Neuronal stem cell (in vitro differentiated cells): ENCODE measurements around the gene NFS1.

Experiments used
- DNase-seq: peaks from one replicate; pipeline ENCODE4 v3.0.0-alpha.2; 2013; ENCODE audit warnings: low spot score
- H2AFZ ChIP-seq: one replicate; pipeline ENCODE4 v1.6.1; 2013; ENCODE audit warnings: mild to moderate bottlenecking, low read length, inconsistent platforms
- H2AK5ac ChIP-seq: 2 replicates; pipeline ENCODE4 v1.6.1; 2013; ENCODE audit warnings: low read depth, mild to moderate bottlenecking, inconsistent platforms, low read length, moderate library complexity, mixed read lengths
- H2BK120ac ChIP-seq: 2 replicates; pipeline ENCODE4 v1.6.1; 2013; ENCODE audit warnings: low read depth, mild to moderate bottlenecking, inconsistent platforms, low read length, moderate library complexity, mixed read lengths
- H2BK12ac ChIP-seq: one replicate; pipeline ENCODE4 v1.6.1; 2013; ENCODE audit warnings: low read length, inconsistent platforms
- H2BK15ac ChIP-seq: 2 replicates; pipeline ENCODE4 v1.6.1; 2013; ENCODE audit warnings: mild to moderate bottlenecking, low read length, inconsistent platforms, mixed read lengths
- H2BK5ac ChIP-seq: one replicate; pipeline ENCODE4 v1.6.1; 2013; ENCODE audit warnings: inconsistent platforms, mild to moderate bottlenecking, low read length, moderate library complexity
- H3K14ac ChIP-seq: one replicate; pipeline ENCODE4 v1.6.1; 2013; ENCODE audit warnings: low read length, inconsistent platforms
- H3K18ac ChIP-seq: 2 replicates; pipeline ENCODE4 v1.6.1; 2013; ENCODE audit warnings: low read length, inconsistent platforms
- H3K23ac ChIP-seq: 2 replicates; pipeline ENCODE4 v1.6.1; 2013; ENCODE audit warnings: low read depth, mild to moderate bottlenecking, mixed read lengths, low read length, inconsistent platforms; ENCODE audit not compliant: poor library complexity
- H3K27ac ChIP-seq: replicated peaks from 3 replicates; pipeline ENCODE4 v1.5.1; 2013; ENCODE audit warnings: low read length, inconsistent platforms
- H3K27me3 ChIP-seq, 3 experiments: 2 replicates each; pipeline ENCODE4 v1.6.1; 2013; ENCODE audit warnings: low read length in 3 of 3, mild to moderate bottlenecking in 2 of 3, inconsistent platforms in 1 of 3, low read depth in 1 of 3, mixed read lengths in 1 of 3, moderate library complexity in 1 of 3; ENCODE audit not compliant: control insufficient read depth in 3 of 3, insufficient read depth in 3 of 3
- H3K36me3 ChIP-seq, 2 donors: replicated peaks in 1 of 2; 2 replicates each; pipeline ENCODE4 v1.6.1; 2013; ENCODE audit warnings: low read length in 2 of 2; ENCODE audit not compliant: control insufficient read depth in 2 of 2, insufficient read depth in 2 of 2
- H3K4ac ChIP-seq: 2 replicates; pipeline ENCODE4 v1.6.1; 2013; ENCODE audit warnings: inconsistent platforms, mild to moderate bottlenecking, low read length, moderate library complexity
- H3K4me1 ChIP-seq, 2 donors: 1 replicate in 1 of 2; 2 replicates in 1 of 2; pipeline ENCODE4 v1.6.1; 2013; ENCODE audit warnings: low read length in 2 of 2, low read depth in 1 of 2; ENCODE audit not compliant: control insufficient read depth in 2 of 2, insufficient read depth in 1 of 2
- H3K4me2 ChIP-seq: one replicate; pipeline ENCODE4 v1.6.1; 2013; ENCODE audit warnings: mild to moderate bottlenecking, low read length, inconsistent platforms; ENCODE audit not compliant: insufficient read depth, poor library complexity, severe bottlenecking
- H3K4me3 ChIP-seq, 2 donors: 2 replicates each; pipeline ENCODE4 v1.5.1; 2013; ENCODE audit warnings: low read length in 2 of 2, mild to moderate bottlenecking in 2 of 2, inconsistent platforms in 1 of 2, moderate library complexity in 1 of 2
- H3K79me1 ChIP-seq: one replicate; pipeline ENCODE4 v1.6.1; 2013; ENCODE audit warnings: low read depth, mild to moderate bottlenecking, inconsistent platforms, low read length, moderate library complexity
- H3K9ac ChIP-seq: one replicate; pipeline ENCODE4 v1.6.1; 2013; ENCODE audit warnings: mild to moderate bottlenecking, low read depth, low read length, inconsistent platforms; ENCODE audit not compliant: poor library complexity
- H3K9me3 ChIP-seq, 2 donors: replicated peaks in 1 of 2; 2 replicates each; pipeline versions ENCODE3 to v1.6.1; 2013; ENCODE audit warnings: low read length in 2 of 2, mild to moderate bottlenecking in 2 of 2, inconsistent platforms in 1 of 2, low read depth in 1 of 2, mixed read lengths in 1 of 2, moderate library complexity in 1 of 2; ENCODE audit not compliant: control insufficient read depth in 2 of 2, insufficient read depth in 1 of 2
- H4K8ac ChIP-seq: one replicate; pipeline ENCODE4 v1.6.1; 2013; ENCODE audit warnings: low read depth, mild to moderate bottlenecking, inconsistent platforms, low read length, moderate library complexity
- H4K91ac ChIP-seq: one replicate; pipeline ENCODE4 v1.6.1; 2013; ENCODE audit warnings: low read length, low read depth, mild to moderate bottlenecking, inconsistent platforms; ENCODE audit not compliant: poor library complexity
- WGBS, 2 donors: extraction: QIAGEN DNeasy Blood & Tissue Kit; methylation state at CpG; one replicate each; pipeline ENCODE4 v1.1.7; 2013; ENCODE audit warnings: missing lambda C conversion rate in 2 of 2, mixed read lengths in 1 of 2; ENCODE audit not compliant: insufficient read length in 2 of 2, insufficient replicate concordance in 1 of 2; ENCODE audit errors: extremely low coverage in 2 of 2; 5-methylcytosine and 5-hydroxymethylcytosine counted together

NFS1 gene

DNA sequence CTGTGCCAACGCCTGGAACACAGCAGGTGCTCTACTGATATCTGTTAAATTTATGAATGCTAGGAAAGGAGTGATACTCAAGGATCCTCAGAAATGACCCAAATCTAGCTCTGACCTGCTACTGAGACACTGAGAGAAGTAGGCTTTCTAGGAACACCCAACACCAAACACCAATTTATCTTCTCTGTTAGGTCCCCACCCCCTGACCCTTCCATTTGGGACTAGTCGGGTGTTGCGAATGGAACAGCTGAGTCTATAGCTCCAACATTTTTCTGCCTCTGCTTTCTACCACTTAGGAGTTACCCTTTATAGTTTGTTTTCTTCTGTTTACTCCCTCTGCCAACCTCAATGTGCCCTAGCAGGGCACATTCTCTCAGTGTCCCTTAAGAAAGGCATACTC is 58.4 kb downstream of the NFS1 start:
- Histone ChIP-seq H2AK5ac (no peak overlapping the region), H2BK120ac (no peak overlapping the region), H2AFZ (no peak overlapping the region), H3K4me1 (peaks cover 0 to 2% of the 10 kb centered on the region in 2 donors), H2BK5ac (no peak overlapping the region), H3K4me2 (no peak overlapping the region), H3K4ac (no peak overlapping the region), H3K27ac (no peak overlapping the region), H3K9me3 (no peaks in the 10 kb centered on the region), H2BK15ac (no peak overlapping the region), H3K36me3 (peaks cover 0 to 18% of the 10 kb centered on the region in 2 donors), H3K79me1 (peaks cover 6% of the 10 kb centered on the region), H2BK12ac (no peak overlapping the region), H3K14ac (no peak overlapping the region), H3K27me3 (no peaks in the 10 kb centered on the region), H4K91ac (no peak overlapping the region), H3K4me3 (no peak overlapping the region), H4K8ac (no peak overlapping the region), H3K23ac (no peak overlapping the region), H3K18ac (no peak overlapping the region), H3K9ac (no peak overlapping the region)
- DNase-seq, result no peak
- WGBS, 2 donors, result no CpG with 5 or more reads among the region's 3 CpGs

DNA sequence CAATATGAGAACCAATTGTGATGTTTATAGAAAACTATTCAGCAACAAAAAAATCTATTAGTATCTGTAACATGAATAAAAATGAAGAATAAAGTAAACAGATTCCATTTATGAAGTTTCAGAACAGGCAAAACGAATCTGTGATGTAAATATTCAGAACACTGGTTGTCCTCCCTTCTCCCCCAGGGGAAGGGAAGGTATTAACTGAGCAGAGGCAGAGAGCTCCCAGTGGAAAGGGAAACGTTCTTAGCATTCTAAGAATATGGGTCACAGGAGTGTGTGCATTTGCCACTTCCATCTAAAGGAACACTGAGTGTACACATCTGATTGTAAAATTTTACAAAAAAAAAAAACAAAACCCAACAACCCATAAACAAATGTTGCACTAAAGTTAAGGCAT is 60.4 kb downstream of the NFS1 start:
- no peak for DNase-seq
- Histone ChIP-seq H2BK15ac (no peak overlapping the region), H3K23ac (no peak overlapping the region), H3K14ac (no peak overlapping the region), H3K9ac (no peak overlapping the region), H3K4me3 (no peak overlapping the region), H3K18ac (no peak overlapping the region), H3K4ac (no peak overlapping the region), H2AFZ (no peak overlapping the region), H3K36me3 (peaks cover 0 to 12% of the 10 kb centered on the region in 2 donors), H3K79me1 (peaks cover 9% of the 10 kb centered on the region), H3K4me1 (peaks cover 0 to 2% of the 10 kb centered on the region in 2 donors), H2BK120ac (no peak overlapping the region), H2BK12ac (no peak overlapping the region), H3K4me2 (no peak overlapping the region), H3K27ac (no peak overlapping the region), H4K91ac (no peak overlapping the region), H2BK5ac (no peak overlapping the region), H2AK5ac (no peak overlapping the region), H3K27me3 (no peaks in the 10 kb centered on the region), H4K8ac (no peak overlapping the region), H3K9me3 (no peaks in the 10 kb centered on the region)
- no CpG with 5 or more reads among the region's 2 CpGs for WGBS, 2 donors

DNA sequence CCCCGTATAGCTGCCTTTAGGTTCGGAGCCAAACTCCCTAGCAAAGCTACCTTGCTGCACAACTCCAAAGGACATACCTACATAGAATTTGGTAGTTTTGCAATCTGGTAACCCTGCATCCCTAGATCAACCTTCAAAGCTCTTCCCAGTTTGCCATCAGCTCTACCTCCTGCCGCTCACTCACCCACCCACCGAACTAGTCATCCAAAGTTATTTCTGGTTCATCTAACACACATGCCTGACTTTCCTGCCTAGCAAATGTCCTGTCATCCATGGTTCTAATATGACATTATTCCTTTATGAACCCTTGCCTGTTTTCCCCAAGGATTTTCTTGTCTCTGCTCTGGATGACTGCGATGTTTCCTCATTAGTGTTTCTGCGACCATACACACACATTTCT is 61.9 kb downstream of the NFS1 start:
- Histone ChIP-seq H2BK120ac (no peak overlapping the region), H3K4ac (no peak overlapping the region)

DNA sequence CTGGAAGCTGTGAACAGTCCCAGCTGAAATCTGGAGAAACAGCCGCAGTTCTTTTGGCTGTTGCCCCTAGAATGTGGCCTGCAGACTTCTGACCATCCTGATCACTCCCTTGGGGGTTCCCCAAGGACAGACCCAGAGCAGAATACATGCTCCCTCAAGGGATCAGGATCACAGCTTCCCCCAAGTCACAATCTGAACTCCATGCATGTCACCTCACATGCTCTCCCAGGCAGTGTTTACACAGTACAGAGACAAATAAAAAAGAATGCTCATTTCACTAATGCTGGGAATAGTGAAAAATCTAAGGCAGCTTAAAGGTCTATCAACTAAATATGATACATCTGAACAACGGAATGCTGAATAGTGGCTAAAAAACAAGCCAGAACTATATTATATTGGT is 63.1 kb downstream of the NFS1 start:
- Histone ChIP-seq H3K36me3 (peaks cover 16 to 25% of the 10 kb centered on the region in 2 donors), H3K4me3 (no peak overlapping the region), H2BK120ac (no peak overlapping the region), H2AK5ac (no peak overlapping the region), H3K9ac (no peak overlapping the region), H3K4me2 (no peak overlapping the region), H3K9me3 (no peaks in the 10 kb centered on the region), H3K23ac (no peak overlapping the region), H4K91ac (no peak overlapping the region), H3K4me1 (no peaks in the 10 kb centered on the region), H3K4ac (no peak overlapping the region), H2BK5ac (no peak overlapping the region), H3K27me3 (no peaks in the 10 kb centered on the region), H3K14ac (no peak overlapping the region), H3K27ac (no peak overlapping the region), H2BK15ac (no peak overlapping the region), H2BK12ac (no peak overlapping the region), H2AFZ (no peak overlapping the region), H3K79me1 (peaks cover 12% of the 10 kb centered on the region), H3K18ac (no peak overlapping the region), H4K8ac (no peak overlapping the region)
- DNase-seq, result no peak
- WGBS, 2 donors, result no CpG with 5 or more reads among the region's 2 CpGs

More for the DNA sequence above, 61.9 kb downstream of the NFS1 start:
- DNase-seq, result no peak
- H2BK5ac ChIP-seq, result no peak overlapping the region
- no peak overlapping the region for H2BK12ac ChIP-seq
- no peak overlapping the region for H4K91ac ChIP-seq
- H3K27me3 ChIP-seq, result no peaks in the 10 kb centered on the region
- no peak overlapping the region for H2BK15ac ChIP-seq
- H3K9ac ChIP-seq, result no peak overlapping the region
- H3K14ac ChIP-seq, result no peak overlapping the region
- H3K9me3 ChIP-seq, result no peaks in the 10 kb centered on the region
- no peak overlapping the region for H2AFZ ChIP-seq
- peaks cover 0 to under 1% of the 10 kb centered on the region in 2 donors for H3K4me1 ChIP-seq
- no peak overlapping the region for H3K4me2 ChIP-seq
- no peak overlapping the region for H3K18ac ChIP-seq
- H3K23ac ChIP-seq, result no peak overlapping the region
- no CpG with 5 or more reads among the region's 6 CpGs for WGBS, 2 donors
- H3K79me1 ChIP-seq, result peaks cover 15% of the 10 kb centered on the region
- H2AK5ac ChIP-seq, result no peak overlapping the region
- H3K27ac ChIP-seq, result no peak overlapping the region
- H3K36me3 ChIP-seq, result peaks cover 5 to 15% of the 10 kb centered on the region in 2 donors
- no peak overlapping the region for H4K8ac ChIP-seq
- H3K4me3 ChIP-seq, result no peak overlapping the region
